ENCODE data around the gene MUC6.
A peak's percentile ranks its signal among the peaks of the same experiment; 100 is the strongest.

Gene MUC6

GRCh38 chr11:990101-990500, 46.4 kb downstream of the MUC6 start:
- TF ChIP-seq YY1 (IDR thresholded peaks at IDR 0.05; ENCODE audit: low read depth) (no peak), REST (IDR thresholded peaks at IDR 0.05; ENCODE audit: low read depth) (no peak), TCF12 (IDR thresholded peaks at IDR 0.05; ENCODE audit: low read depth) (no peak), EP300 (IDR thresholded peaks at IDR 0.05; ENCODE audit: borderline replicate concordance) (no peak), MAX (IDR thresholded peaks at IDR 0.05) (no peak), USF1 (IDR thresholded peaks at IDR 0.05) (no peak), NFIC (IDR thresholded peaks at IDR 0.05) (no peak), TEAD4 (IDR thresholded peaks at IDR 0.05) (no peak), RAD21 (IDR thresholded peaks at IDR 0.05; ENCODE audit: low read depth) (no peak), CREB1 (IDR thresholded peaks at IDR 0.05; ENCODE audit: low read depth) (no peak), ZBTB7A (IDR thresholded peaks at IDR 0.05; ENCODE audit: low read depth) (no peak), TAF1 (IDR thresholded peaks at IDR 0.05; ENCODE audit: low read depth) (no peak), CEBPB (IDR thresholded peaks at IDR 0.05) (no peak), FOXM1 (IDR thresholded peaks at IDR 0.05; ENCODE audit: borderline replicate concordance, low read depth) (no peak), EGR1 (IDR thresholded peaks at IDR 0.05) (no peak)

GRCh38 chr11:987671-988070, 48.8 kb downstream of the MUC6 start:
- no peak for TF ChIP-seq YY1 (IDR thresholded peaks at IDR 0.05; ENCODE audit: low read depth)

- TF ChIP-seq TCF12 (IDR thresholded peaks at IDR 0.05; ENCODE audit: low read depth) = no peak
- no peak for TF ChIP-seq USF1 (IDR thresholded peaks at IDR 0.05)
- no peak for TF ChIP-seq CREB1 (IDR thresholded peaks at IDR 0.05; ENCODE audit: low read depth)
- no peak for TF ChIP-seq ZBTB7A (IDR thresholded peaks at IDR 0.05; ENCODE audit: low read depth)
- no peak for TF ChIP-seq CEBPB (IDR thresholded peaks at IDR 0.05)
- no peak for TF ChIP-seq EP300 (IDR thresholded peaks at IDR 0.05; ENCODE audit: borderline replicate concordance)
These were observed 49.6 kb downstream of the MUC6 start for GRCh38 chr11:986952-987305.

- no peak for TF ChIP-seq REST (IDR thresholded peaks at IDR 0.05; ENCODE audit: low read depth)
- peak; percentile 36; the same call in 1 of the 2 replicates for TF ChIP-seq TCF12 (IDR thresholded peaks at IDR 0.05; ENCODE audit: low read depth)
- TF ChIP-seq EGR1 (IDR thresholded peaks at IDR 0.05) = no peak
- no peak for TF ChIP-seq USF1 (IDR thresholded peaks at IDR 0.05)
- no peak for TF ChIP-seq NFIC (IDR thresholded peaks at IDR 0.05)
- peak; percentile 98 for TF ChIP-seq MAX (IDR thresholded peaks at IDR 0.05)
- no peak for TF ChIP-seq YY1 (IDR thresholded peaks at IDR 0.05; ENCODE audit: low read depth)
- TF ChIP-seq CEBPB (IDR thresholded peaks at IDR 0.05) = no peak
- no peak for TF ChIP-seq TEAD4 (IDR thresholded peaks at IDR 0.05)
These were observed 50.1 kb downstream of the MUC6 start for GRCh38 chr11:986270-986951.

DNA sequence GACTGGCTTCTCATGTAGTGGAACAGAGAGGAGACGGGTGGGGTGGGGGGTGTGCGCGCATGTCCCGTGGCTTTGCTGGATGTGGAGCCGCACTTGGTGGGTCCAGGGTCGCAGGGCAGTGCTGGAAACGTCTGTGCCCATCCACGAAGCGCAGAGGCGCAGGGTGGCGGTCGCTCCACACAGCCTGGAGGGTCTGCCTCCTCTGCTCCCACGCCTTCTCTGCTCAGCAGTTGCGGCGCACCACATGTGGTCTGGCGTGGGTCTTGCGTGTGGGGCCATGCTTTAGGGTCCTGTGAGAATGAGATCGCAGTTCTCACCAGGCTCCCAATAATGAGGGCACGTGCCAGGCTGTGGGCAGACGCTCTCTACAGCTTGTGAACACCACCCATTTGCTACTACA, 50.7 kb downstream of the MUC6 start:
- TF ChIP-seq CEBPB (IDR thresholded peaks at IDR 0.05) (no peak), EGR1 (IDR thresholded peaks at IDR 0.05) (no peak), USF1 (IDR thresholded peaks at IDR 0.05) (no peak), TAF1 (IDR thresholded peaks at IDR 0.05; ENCODE audit: low read depth) (no peak), RAD21 (IDR thresholded peaks at IDR 0.05; ENCODE audit: low read depth) (no peak), YY1 (IDR thresholded peaks at IDR 0.05; ENCODE audit: low read depth) (no peak), EP300 (IDR thresholded peaks at IDR 0.05; ENCODE audit: borderline replicate concordance) (no peak), CREB1 (IDR thresholded peaks at IDR 0.05; ENCODE audit: low read depth) (no peak), NFIC (IDR thresholded peaks at IDR 0.05) (no peak), REST (IDR thresholded peaks at IDR 0.05; ENCODE audit: low read depth) (no peak), ZBTB7A (IDR thresholded peaks at IDR 0.05; ENCODE audit: low read depth) (no peak), TCF12 (IDR thresholded peaks at IDR 0.05; ENCODE audit: low read depth) (no peak), TEAD4 (IDR thresholded peaks at IDR 0.05) (no peak), FOXM1 (IDR thresholded peaks at IDR 0.05; ENCODE audit: borderline replicate concordance, low read depth) (no peak), MAX (IDR thresholded peaks at IDR 0.05) (no peak)

Data from Ishikawa (cell line).